SH-SY5Y (cell line): ENCODE data around the gene ELP5.

ENCODE experiments used
- GATA2 ChIP-seq: IDR thresholded peaks from 2 replicates; pipeline ENCODE4 v1.6.1; 2011; ENCODE audit warnings: mild to moderate bottlenecking, low read depth, low read length
- GATA3 ChIP-seq: IDR thresholded peaks from 2 replicates; pipeline ENCODE4 v1.6.1; 2011; ENCODE audit warnings: low read depth, mild to moderate bottlenecking, low read length, moderate library complexity

Gene ELP5

GRCh38 chr17:7237761-7238419, 14.1 kb upstream of the ELP5 start:
- TF ChIP-seq GATA2 (no peak), GATA3 (no peak)

- TF ChIP-seq GATA2 = no peak
- TF ChIP-seq GATA3 = no peak
These were observed 13.5 kb upstream of the ELP5 start for GRCh38 chr17:7238420-7239090.

- TF ChIP-seq GATA3 (no peak), GATA2 (no peak)
These were observed 12.7 kb upstream of the ELP5 start, which contains the start of gene PHF23 for GRCh38 chr17:7239091-7240027. Gene PHF23 (minus strand): TSS chr17:7239457. CDS start chr17:7239279, 178 bp downstream.

- TF ChIP-seq GATA3 (no peak), GATA2 (no peak)
These were observed 11.6 kb upstream of the ELP5 start for GRCh38 chr17:7240375-7240774.

- TF ChIP-seq GATA3 = no peak
- TF ChIP-seq GATA2 = no peak
These were observed 10.8 kb upstream of the ELP5 start for GRCh38 chr17:7241090-7241733.

- TF ChIP-seq GATA2 = no peak
- no peak for TF ChIP-seq GATA3
These were observed 10.0 kb upstream of the ELP5 start, which contains the start of gene GABARAP for GRCh38 chr17:7241783-7242716. Gene GABARAP (minus strand): TSS chr17:7242449. CDS start chr17:7242330, 119 bp downstream.

GRCh38 chr17:7242717-7243452, 9.1 kb upstream of the ELP5 start:
- TF ChIP-seq GATA3 (no peak), GATA2 (no peak)

GRCh38 chr17:7243453-7243729, 8.6 kb upstream of the ELP5 start:
- TF ChIP-seq GATA3 = no peak
- TF ChIP-seq GATA2 = no peak

GRCh38 chr17:7246779-7247178, 5.2 kb upstream of the ELP5 start:
- TF ChIP-seq GATA2 (no peak), GATA3 (no peak)

- TF ChIP-seq GATA3 (no peak), GATA2 (no peak)
These were observed 3.2 kb upstream of the ELP5 start for GRCh38 chr17:7248796-7249195.

- TF ChIP-seq GATA3 (no peak), GATA2 (no peak)
These were observed 2.8 kb upstream of the ELP5 start for GRCh38 chr17:7249214-7249613.

- TF ChIP-seq GATA3 (no peak), GATA2 (no peak)
These were observed 2.2 kb upstream of the ELP5 start for GRCh38 chr17:7249830-7250229.
